NT2/D1 (cell line): ENCODE measurements around the gene BDKRB2.

Experiments used
- SUZ12 ChIP-seq: IDR thresholded peaks from 2 replicates; pipeline ENCODE4 v1.6.1; 2011; ENCODE audit not compliant: insufficient read length, insufficient read depth; ENCODE audit errors: extremely low read depth
- YY1 ChIP-seq: IDR thresholded peaks from 2 replicates; pipeline ENCODE4 v1.6.1; 2011; ENCODE audit not compliant: insufficient read length, insufficient read depth
- ZNF274 ChIP-seq: IDR thresholded peaks from 2 replicates; pipeline ENCODE4 v1.6.1; 2011; ENCODE audit warnings: mild to moderate bottlenecking, low read depth, low read length

DNA sequence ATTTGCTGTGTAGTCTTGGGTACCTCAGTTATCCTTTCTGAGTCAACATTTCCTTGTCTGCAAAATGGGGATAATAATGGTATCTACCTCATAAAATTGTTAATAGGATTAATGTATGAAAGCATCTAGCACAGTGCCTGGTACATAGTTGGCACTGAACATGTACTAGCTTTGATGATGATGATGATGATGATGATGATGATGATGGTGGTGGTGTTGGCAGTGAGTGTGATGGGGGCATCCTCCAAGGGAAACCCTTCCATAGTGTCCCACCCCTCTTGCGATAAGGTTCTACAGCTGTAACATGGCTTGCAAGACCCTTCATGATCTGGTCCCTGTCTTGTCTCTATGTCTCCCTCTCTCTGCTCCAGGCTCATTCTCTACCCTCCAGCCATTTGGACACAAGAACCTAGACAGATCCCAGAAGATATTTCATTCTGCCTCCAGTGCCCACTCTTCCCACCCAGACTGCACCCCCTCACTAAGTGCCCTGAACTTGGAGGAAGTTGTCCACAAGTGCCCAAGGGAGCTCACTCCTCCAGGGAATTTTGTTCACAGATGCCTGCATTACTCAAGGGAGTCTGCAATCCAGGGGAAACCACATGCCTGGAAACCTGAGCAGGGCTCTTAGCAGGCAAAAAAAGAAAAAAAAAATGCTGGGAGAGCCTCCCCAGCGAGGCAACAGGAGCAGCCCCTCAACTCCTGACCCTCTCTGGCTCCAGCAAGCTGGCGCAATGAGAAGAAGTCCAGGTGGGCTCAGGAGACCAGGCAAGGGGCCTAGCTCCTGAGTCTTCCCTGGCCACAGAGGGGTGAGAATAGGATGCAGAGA, 41.3 kb downstream of the BDKRB2 start:
- no peak for TF ChIP-seq YY1
- TF ChIP-seq ZNF274: no peak
- no peak for TF ChIP-seq SUZ12
